NCI-H2081 treated with DMSO at 0.1 percent for 48 hours (cell line): ENCODE results near the gene ZNF207.
"Not testable (repeated sequence)": the region's sequence is repeated elsewhere in the genome, so short reads cannot be mapped to it uniquely, and the experiment has no call there.

Experiments
- DNase-seq: peaks from one replicate; lab custom pipeline; 2025; lab: John Stamatoyannopoulos, UW

Gene ZNF207

GRCh38 chr17:32349854-32350665, at the start of gene ZNF207:
ZNF207 (plus strand) TSS chr17:32350157; CDS start chr17:32350286, 129 bp downstream.
- peak; percentile 77 for DNase-seq

GRCh38 chr17:32302037-32302436, 47.9 kb upstream of the ZNF207 start:
- no peak for DNase-seq

GRCh38 chr17:32302860-32303649, 46.9 kb upstream of the ZNF207 start:
- no peak for DNase-seq

- no peak for DNase-seq
These were observed 46.1 kb upstream of the ZNF207 start for GRCh38 chr17:32303781-32304288.

- DNase-seq: no peak
These were observed 44.9 kb upstream of the ZNF207 start for GRCh38 chr17:32305049-32305448.

GRCh38 chr17:32307658-32308057, 42.3 kb upstream of the ZNF207 start:
- DNase-seq: no peak

- DNase-seq: no peak
These were observed 38.9 kb upstream of the ZNF207 start for GRCh38 chr17:32311028-32311536.

- no peak for DNase-seq
These were observed 35.3 kb upstream of the ZNF207 start for GRCh38 chr17:32314636-32315035.

GRCh38 chr17:32315171-32315570, 34.8 kb upstream of the ZNF207 start:
- no peak for DNase-seq

- DNase-seq: not testable (repeated sequence)
These were observed 33.3 kb upstream of the ZNF207 start for GRCh38 chr17:32316653-32317052.

GRCh38 chr17:32317353-32317752, 32.6 kb upstream of the ZNF207 start:
- DNase-seq: no peak

- DNase-seq: no peak
These were observed 31.9 kb upstream of the ZNF207 start for GRCh38 chr17:32318071-32318470.

- DNase-seq: no peak
These were observed 30.4 kb upstream of the ZNF207 start for GRCh38 chr17:32319548-32319905.

GRCh38 chr17:32320080-32320479, 29.9 kb upstream of the ZNF207 start:
- not testable (repeated sequence) for DNase-seq

GRCh38 chr17:32320847-32321246, 29.1 kb upstream of the ZNF207 start:
- DNase-seq: no peak

- DNase-seq: no peak
These were observed 26.9 kb upstream of the ZNF207 start for GRCh38 chr17:32323046-32323445.

GRCh38 chr17:32323811-32324491, 26.0 kb upstream of the ZNF207 start:
- no peak for DNase-seq

- no peak for DNase-seq
These were observed 22.0 kb upstream of the ZNF207 start for GRCh38 chr17:32327911-32328310.

- no peak for DNase-seq
These were observed 19.8 kb upstream of the ZNF207 start for GRCh38 chr17:32330147-32330546.

GRCh38 chr17:32331243-32332040, 18.5 kb upstream of the ZNF207 start:
- DNase-seq: no peak

GRCh38 chr17:32333187-32333586, 16.8 kb upstream of the ZNF207 start:
- DNase-seq: no peak
